ENCODE data around the gene ATP2B2.

The ATP2B2 gene

GRCh38 chr3:10400050-10400748, 105.2 kb downstream of the ATP2B2 start:
- DNase-seq (ENCODE audit: low read depth) = no peak

GRCh38 chr3:10399634-10400033, 105.8 kb downstream of the ATP2B2 start:
- no peak for DNase-seq (ENCODE audit: low read depth)

GRCh38 chr3:10398341-10398740, 107.0 kb downstream of the ATP2B2 start:
- DNase-seq (ENCODE audit: low read depth) = no peak

- no peak for DNase-seq (ENCODE audit: low read depth)
These were observed 107.5 kb downstream of the ATP2B2 start for GRCh38 chr3:10397879-10398278.

- no peak for DNase-seq (ENCODE audit: low read depth)
These were observed 108.5 kb downstream of the ATP2B2 start for GRCh38 chr3:10396931-10397330.

GRCh38 chr3:10396083-10396482, 109.3 kb downstream of the ATP2B2 start:
- DNase-seq (ENCODE audit: low read depth) = no peak

- DNase-seq (ENCODE audit: low read depth) = no peak
These were observed 109.7 kb downstream of the ATP2B2 start for GRCh38 chr3:10395671-10396070.

- DNase-seq (ENCODE audit: low read depth) = no peak
These were observed 110.2 kb downstream of the ATP2B2 start for GRCh38 chr3:10395196-10395595.

GRCh38 chr3:10394491-10395025, 110.8 kb downstream of the ATP2B2 start:
- DNase-seq (ENCODE audit: low read depth) = no peak

- DNase-seq (ENCODE audit: low read depth) = no peak
These were observed 111.9 kb downstream of the ATP2B2 start for GRCh38 chr3:10393514-10393913.

- no peak for DNase-seq (ENCODE audit: low read depth)
These were observed 112.4 kb downstream of the ATP2B2 start for GRCh38 chr3:10392906-10393461.

GRCh38 chr3:10392244-10392643, 113.1 kb downstream of the ATP2B2 start:
- no peak for DNase-seq (ENCODE audit: low read depth)

- no peak for DNase-seq (ENCODE audit: low read depth)
These were observed 114.0 kb downstream of the ATP2B2 start for GRCh38 chr3:10391391-10391790.

- DNase-seq (ENCODE audit: low read depth) = no peak
These were observed 114.6 kb downstream of the ATP2B2 start for GRCh38 chr3:10390641-10391373.

GRCh38 chr3:10389995-10390394, 115.4 kb downstream of the ATP2B2 start:
- DNase-seq (ENCODE audit: low read depth) = no peak

GRCh38 chr3:10389339-10389738, 116.0 kb downstream of the ATP2B2 start:
- no peak for DNase-seq (ENCODE audit: low read depth)

- DNase-seq (ENCODE audit: low read depth) = no peak
These were observed 117.3 kb downstream of the ATP2B2 start for GRCh38 chr3:10387881-10388609.

- DNase-seq (ENCODE audit: low read depth) = no peak
These were observed 119.3 kb downstream of the ATP2B2 start for GRCh38 chr3:10386121-10386520.

- DNase-seq (ENCODE audit: low read depth) = no peak
These were observed 120.6 kb downstream of the ATP2B2 start for GRCh38 chr3:10384541-10385360.

GRCh38 chr3:10383850-10384248, 121.5 kb downstream of the ATP2B2 start:
- no peak for DNase-seq (ENCODE audit: low read depth)
